KMS-11 (cell line): ENCODE results near the gene OVOL3.

ENCODE experiments used
- H2AFZ ChIP-seq: fragments of 200-600 bp; sonication (generic); 2 replicates; pipeline ENCODE4 v1.6.1; 2016; ENCODE audit warnings: antibody characterized with exemption, mixed run types, low read depth
- H3K27ac ChIP-seq: fragments of 200-600 bp; sonication (generic); 2 replicates; pipeline ENCODE4 v1.6.1; 2016; ENCODE audit warnings: mild to moderate bottlenecking, mixed run types
- H3K27me3 ChIP-seq: fragments of 200-600 bp; sonication (generic); 2 replicates; pipeline ENCODE4 v1.6.1; 2017; ENCODE audit warnings: mild to moderate bottlenecking, low read depth, mixed run types, moderate library complexity; ENCODE audit not compliant: insufficient read depth
- H3K36me3 ChIP-seq: fragments of 200-600 bp; sonication (generic); 2 replicates; pipeline ENCODE4 v1.6.1; 2017; ENCODE audit warnings: mild to moderate bottlenecking, mixed run types; ENCODE audit not compliant: insufficient read depth
- H3K4me1 ChIP-seq: fragments of 200-600 bp; sonication (generic); 2 replicates; pipeline ENCODE4 v1.6.1; 2016; ENCODE audit warnings: mild to moderate bottlenecking, low read depth, mixed run types; ENCODE audit not compliant: poor library complexity, severe bottlenecking
- H3K4me2 ChIP-seq: fragments of 200-600 bp; sonication (generic); 2 replicates; pipeline ENCODE4 v1.7.0; 2016; ENCODE audit warnings: mild to moderate bottlenecking, mixed run types
- H3K4me3 ChIP-seq: fragments of 200-600 bp; sonication (generic); IDR thresholded peaks from 2 replicates; pipeline ENCODE4 v1.6.1; 2017; ENCODE audit warnings: low read depth, low read length, mixed read lengths; ENCODE audit not compliant: insufficient read depth
- H3K79me2 ChIP-seq: fragments of 200-600 bp; sonication (generic); 2 replicates; pipeline ENCODE4 v1.6.1; 2016; ENCODE audit warnings: low read depth, mixed run types; ENCODE audit not compliant: insufficient read depth
- H3K9ac ChIP-seq: fragments of 200-600 bp; sonication (generic); 2 replicates; pipeline ENCODE4 v1.6.1; 2016; ENCODE audit warnings: mild to moderate bottlenecking, mixed run types
- H4K20me1 ChIP-seq: fragments of 200-600 bp; sonication (generic); 2 replicates; pipeline ENCODE4 v1.6.1; 2016; ENCODE audit warnings: mild to moderate bottlenecking, mixed run types; ENCODE audit not compliant: insufficient read depth
- CTCF ChIP-seq: fragments of 200-600 bp; sonication (generic); conservative IDR thresholded peaks from 2 replicates; pipeline ENCODE4 v1.6.1; 2017; ENCODE audit warnings: low read depth, mild to moderate bottlenecking, antibody characterized with exemption, low read length, moderate library complexity, mixed read lengths

The OVOL3 gene

GRCh38 chr19:36072081-36072480, 38.9 kb upstream of the OVOL3 start:
- Histone ChIP-seq H3K9ac (no peak overlapping the region), H3K27ac (no peak overlapping the region), H3K4me2 (no peak overlapping the region), H3K4me1 (no peaks in the 10 kb centered on the region), H3K4me3 (no peak overlapping the region), H4K20me1 (no peaks in the 10 kb centered on the region), H2AFZ (no peak overlapping the region), H3K27me3 (no peaks in the 10 kb centered on the region), H3K36me3 (no peaks in the 10 kb centered on the region), H3K79me2 (no peaks in the 10 kb centered on the region)
- TF ChIP-seq CTCF = no peak

GRCh38 chr19:36073121-36073876, 37.6 kb upstream of the OVOL3 start:
- Histone ChIP-seq H2AFZ (no peak overlapping the region), H3K27ac (no peak overlapping the region), H3K79me2 (no peaks in the 10 kb centered on the region), H3K9ac (no peak overlapping the region), H3K27me3 (no peaks in the 10 kb centered on the region), H3K4me2 (no peak overlapping the region), H3K4me1 (no peaks in the 10 kb centered on the region), H3K36me3 (peaks cover 3% of the 10 kb centered on the region; the same call in 1 of the 2 replicates), H3K4me3 (no peak overlapping the region), H4K20me1 (no peaks in the 10 kb centered on the region)
- no peak for TF ChIP-seq CTCF

- no peak overlapping the region for H2AFZ ChIP-seq
These were observed 31.5 kb upstream of the OVOL3 start for GRCh38 chr19:36079389-36079945.

GRCh38 chr19:36081385-36081784, 29.6 kb upstream of the OVOL3 start:
- Histone ChIP-seq H4K20me1 (no peaks in the 10 kb centered on the region), H2AFZ (no peak overlapping the region), H3K9ac (no peak overlapping the region), H3K36me3 (peaks cover 19% of the 10 kb centered on the region; the same call in 1 of the 2 replicates), H3K4me2 (no peak overlapping the region), H3K27ac (no peak overlapping the region), H3K4me1 (no peaks in the 10 kb centered on the region), H3K4me3 (no peak overlapping the region), H3K79me2 (no peaks in the 10 kb centered on the region), H3K27me3 (no peaks in the 10 kb centered on the region)
- TF ChIP-seq CTCF = no peak

More at GRCh38 chr19:36079389-36079945, 31.5 kb upstream of the OVOL3 start:
- no peak overlapping the region for H3K9ac ChIP-seq
- no peaks in the 10 kb centered on the region for H3K27me3 ChIP-seq
- no peaks in the 10 kb centered on the region for H3K4me1 ChIP-seq
- H3K4me3 ChIP-seq = no peak overlapping the region
- no peaks in the 10 kb centered on the region for H4K20me1 ChIP-seq
- no peak for TF ChIP-seq CTCF
- no peak overlapping the region for H3K4me2 ChIP-seq
- peaks cover 19% of the 10 kb centered on the region; the same call in 1 of the 2 replicates for H3K36me3 ChIP-seq
- no peak overlapping the region for H3K27ac ChIP-seq
- no peaks in the 10 kb centered on the region for H3K79me2 ChIP-seq
